Liver (tissue), 3 donors: ENCODE data around the gene SPRED1.

Source experiments
- ATF3 ChIP-seq: IDR thresholded peaks from 2 replicates; pipeline ENCODE4 v1.6.1; 2016; ENCODE audit warnings: antibody characterized with exemption
- CTCF ChIP-seq: fragments of 150-350 bp; IDR thresholded peaks from 2 replicates; pipeline ENCODE4 v1.5.1; 2017; ENCODE audit warnings: improper control_type of control experiment, low read depth, low read length; ENCODE audit not compliant: missing input control
- GABPA ChIP-seq, 2 donors: IDR thresholded peaks in 1 of 2; conservative IDR thresholded peaks in 1 of 2; 2 replicates each; pipeline ENCODE4 v1.6.1; 2016; ENCODE audit warnings: antibody characterized with exemption in 2 of 2, mild to moderate bottlenecking in 1 of 2, moderate library complexity in 1 of 2
- JUND ChIP-seq, 2 donors: IDR thresholded peaks; 2 replicates each; pipeline ENCODE4 v1.6.1; 2016; ENCODE audit warnings: antibody characterized with exemption in 2 of 2
- RAD21 ChIP-seq, 2 donors: IDR thresholded peaks; 2 replicates each; pipeline ENCODE4 v1.6.1; 2016; ENCODE audit warnings: antibody characterized with exemption in 2 of 2, mild to moderate bottlenecking in 2 of 2
- TF ChIP-seq, protein P1 (sequence below): IDR thresholded peaks from 2 replicates; pipeline ENCODE4 v1.6.1; 2016; ENCODE audit warnings: antibody characterized with exemption
- TF ChIP-seq, protein P2 (sequence below): IDR thresholded peaks from 2 replicates; pipeline ENCODE4 v1.6.1; 2016; ENCODE audit warnings: antibody characterized with exemption
- donor health status: healthy.
- donor health status: healthy.

DNA sequence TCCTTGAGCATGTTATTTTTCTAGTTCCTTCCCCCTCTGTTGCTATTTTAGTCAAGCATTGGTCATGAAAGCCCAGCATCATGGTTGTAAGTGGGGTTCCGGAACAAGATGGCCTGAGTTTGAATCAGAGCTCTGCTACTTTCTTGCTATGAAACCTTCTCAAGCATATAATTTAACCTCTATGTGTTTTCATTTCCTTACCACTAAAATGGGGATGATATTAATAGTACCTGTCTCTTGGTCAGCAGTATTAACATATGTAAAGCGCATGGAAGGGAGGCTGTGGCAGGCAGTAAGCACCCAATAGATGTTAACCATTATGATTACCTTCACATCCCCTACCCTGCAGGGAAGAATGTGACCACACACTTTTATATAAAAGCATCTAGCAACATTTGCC, 14.3 kb upstream of the SPRED1 start:
- TF ChIP-seq ATF3, result no peak
- TF ChIP-seq CTCF, result no peak
- TF ChIP-seq, protein P1, sequence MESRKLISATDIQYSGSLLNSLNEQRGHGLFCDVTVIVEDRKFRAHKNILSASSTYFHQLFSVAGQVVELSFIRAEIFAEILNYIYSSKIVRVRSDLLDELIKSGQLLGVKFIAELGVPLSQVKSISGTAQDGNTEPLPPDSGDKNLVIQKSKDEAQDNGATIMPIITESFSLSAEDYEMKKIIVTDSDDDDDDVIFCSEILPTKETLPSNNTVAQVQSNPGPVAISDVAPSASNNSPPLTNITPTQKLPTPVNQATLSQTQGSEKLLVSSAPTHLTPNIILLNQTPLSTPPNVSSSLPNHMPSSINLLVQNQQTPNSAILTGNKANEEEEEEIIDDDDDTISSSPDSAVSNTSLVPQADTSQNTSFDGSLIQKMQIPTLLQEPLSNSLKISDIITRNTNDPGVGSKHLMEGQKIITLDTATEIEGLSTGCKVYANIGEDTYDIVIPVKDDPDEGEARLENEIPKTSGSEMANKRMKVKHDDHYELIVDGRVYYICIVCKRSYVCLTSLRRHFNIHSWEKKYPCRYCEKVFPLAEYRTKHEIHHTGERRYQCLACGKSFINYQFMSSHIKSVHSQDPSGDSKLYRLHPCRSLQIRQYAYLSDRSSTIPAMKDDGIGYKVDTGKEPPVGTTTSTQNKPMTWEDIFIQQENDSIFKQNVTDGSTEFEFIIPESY, result no peak
- TF ChIP-seq, protein P2, sequence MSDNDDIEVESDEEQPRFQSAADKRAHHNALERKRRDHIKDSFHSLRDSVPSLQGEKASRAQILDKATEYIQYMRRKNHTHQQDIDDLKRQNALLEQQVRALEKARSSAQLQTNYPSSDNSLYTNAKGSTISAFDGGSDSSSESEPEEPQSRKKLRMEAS, result no peak
- no peak for TF ChIP-seq RAD21 (IDR thresholded peaks at IDR 0.05)
- TF ChIP-seq JUND (IDR thresholded peaks at IDR 0.05), result no peak
- TF ChIP-seq GABPA (IDR thresholded peaks at IDR 0.05 in 1 of 2, conservative IDR thresholded peaks at IDR 0.05 in 1 of 2), result no peak
